HFF-Myc (cell line): Measurements from ENCODE around the gene LOXL1.
"Not testable (repeated sequence)": the region's sequence is repeated elsewhere in the genome, so short reads cannot be mapped to it uniquely, and the experiment has no call there.

Experiments used
- DNase-seq: peaks from one replicate; pipeline ENCODE4 v3.0.0-alpha.2; 2011; ENCODE audit warnings: low read depth; ENCODE audit errors: extremely low read depth
- H3K4me3 ChIP-seq: replicated peaks from 2 replicates; pipeline ENCODE4 v1.5.1; 2011; ENCODE audit warnings: low read depth, mild to moderate bottlenecking, control low read depth, low read length
- TF ChIP-seq, protein P1 (sequence below): IDR thresholded peaks from 2 replicates; pipeline ENCODE4 v1.5.1; 2012; ENCODE audit warnings: mild to moderate bottlenecking, low read depth, low read length, control low read depth; ENCODE audit errors: missing control alignments

Gene LOXL1

DNA sequence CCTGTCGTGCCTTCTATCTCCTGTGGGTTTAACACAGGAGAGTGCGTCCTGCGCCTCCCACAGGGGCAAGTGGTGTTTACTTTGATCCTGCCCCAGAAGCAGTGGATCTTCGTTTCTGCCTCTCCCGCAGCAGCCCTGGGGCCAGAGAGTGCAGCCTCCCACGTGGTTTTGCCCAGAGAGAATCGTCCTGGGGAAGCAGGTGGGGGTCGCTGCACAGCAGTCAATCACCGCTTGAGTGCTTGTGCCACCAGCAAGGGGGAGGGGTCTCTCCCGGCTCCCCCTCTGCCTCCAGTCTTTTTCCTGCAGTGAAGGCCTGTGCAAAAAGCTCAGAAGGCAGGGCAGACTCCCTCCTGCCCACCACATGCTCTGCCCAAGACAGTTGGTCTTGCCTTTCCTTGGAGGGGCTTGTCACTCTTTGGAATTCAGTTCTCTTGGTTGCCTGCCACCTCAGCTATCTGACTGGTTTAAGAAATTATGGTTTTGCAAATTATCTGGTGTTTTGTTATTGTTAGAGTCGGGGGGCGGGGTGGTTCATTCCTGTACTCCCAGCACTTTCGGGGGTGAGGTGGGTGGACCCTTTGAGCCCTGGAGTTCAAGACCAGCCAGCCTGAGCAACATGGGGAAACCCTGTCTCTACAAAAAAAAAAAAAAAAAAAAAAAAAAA is 39.0 kb downstream of the LOXL1 start:
- no peak overlapping the region for H3K4me3 ChIP-seq
- no peak for DNase-seq
- TF ChIP-seq, protein P1, sequence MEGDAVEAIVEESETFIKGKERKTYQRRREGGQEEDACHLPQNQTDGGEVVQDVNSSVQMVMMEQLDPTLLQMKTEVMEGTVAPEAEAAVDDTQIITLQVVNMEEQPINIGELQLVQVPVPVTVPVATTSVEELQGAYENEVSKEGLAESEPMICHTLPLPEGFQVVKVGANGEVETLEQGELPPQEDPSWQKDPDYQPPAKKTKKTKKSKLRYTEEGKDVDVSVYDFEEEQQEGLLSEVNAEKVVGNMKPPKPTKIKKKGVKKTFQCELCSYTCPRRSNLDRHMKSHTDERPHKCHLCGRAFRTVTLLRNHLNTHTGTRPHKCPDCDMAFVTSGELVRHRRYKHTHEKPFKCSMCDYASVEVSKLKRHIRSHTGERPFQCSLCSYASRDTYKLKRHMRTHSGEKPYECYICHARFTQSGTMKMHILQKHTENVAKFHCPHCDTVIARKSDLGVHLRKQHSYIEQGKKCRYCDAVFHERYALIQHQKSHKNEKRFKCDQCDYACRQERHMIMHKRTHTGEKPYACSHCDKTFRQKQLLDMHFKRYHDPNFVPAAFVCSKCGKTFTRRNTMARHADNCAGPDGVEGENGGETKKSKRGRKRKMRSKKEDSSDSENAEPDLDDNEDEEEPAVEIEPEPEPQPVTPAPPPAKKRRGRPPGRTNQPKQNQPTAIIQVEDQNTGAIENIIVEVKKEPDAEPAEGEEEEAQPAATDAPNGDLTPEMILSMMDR: no peak

- H3K4me3 ChIP-seq: no peak overlapping the region
- TF ChIP-seq, protein P1: no peak
- DNase-seq: no peak
Measured at GRCh38 chr15:73965758-73966113, 39.5 kb downstream of the LOXL1 start.

DNA sequence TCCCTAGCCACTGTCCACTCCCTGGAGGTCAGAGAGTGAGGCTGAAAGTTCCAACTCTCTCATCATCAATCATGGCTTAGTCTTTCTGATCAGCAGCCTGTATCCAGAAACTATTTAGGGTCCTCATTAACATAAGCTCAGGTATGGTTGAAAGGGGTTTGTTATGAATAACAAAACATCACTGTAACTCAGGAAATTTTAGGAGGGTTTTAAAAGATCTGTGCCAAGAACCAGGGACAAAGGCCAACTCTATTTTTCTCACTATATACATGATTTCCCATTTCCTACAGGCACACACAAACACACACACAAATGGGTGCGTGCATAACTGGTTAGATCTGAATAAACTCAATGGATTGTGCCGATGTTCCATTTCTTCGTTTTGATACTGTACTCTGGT is 42.2 kb downstream of the LOXL1 start:
- DNase-seq: no peak
- H3K4me3 ChIP-seq: no peak overlapping the region
- TF ChIP-seq, protein P1: no peak

DNA sequence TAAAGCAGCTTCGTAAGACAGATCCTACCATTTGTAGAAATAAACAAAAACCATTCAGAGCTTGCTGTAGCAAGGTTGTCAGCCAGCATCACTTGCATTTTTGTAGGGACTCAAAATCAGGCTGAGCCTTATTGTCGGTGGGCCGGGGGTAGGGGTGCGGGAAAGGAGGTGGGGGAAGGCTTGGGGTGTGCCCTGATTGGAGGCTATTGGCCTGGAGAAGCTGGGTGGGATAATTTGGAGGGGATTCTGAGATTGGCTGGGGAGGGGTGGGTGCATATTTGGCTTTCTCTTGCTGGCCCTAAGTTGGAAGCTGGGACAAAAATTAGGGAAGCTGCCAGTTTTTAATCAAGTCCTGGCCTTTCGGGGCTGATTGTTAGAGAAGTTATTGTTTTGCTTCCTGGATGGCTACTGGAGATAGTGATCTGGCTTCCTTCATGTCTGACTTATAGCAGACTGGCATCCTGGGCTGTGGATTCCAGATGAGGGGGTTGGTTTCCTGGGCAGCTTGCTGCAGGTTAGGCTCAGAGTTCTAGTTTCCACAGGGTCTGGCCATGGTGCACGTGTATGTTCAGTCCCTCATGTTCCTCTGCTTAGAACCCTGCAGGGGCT is 43.0 kb downstream of the LOXL1 start:
- TF ChIP-seq, protein P1: no peak
- no peak for DNase-seq
- no peak overlapping the region for H3K4me3 ChIP-seq

GRCh38 chr15:73972984-73973682 is 46.9 kb downstream of the LOXL1 start:
- TF ChIP-seq, protein P1: peak; percentile 89
- no peak overlapping the region for H3K4me3 ChIP-seq
- DNase-seq: peak; percentile 65

GRCh38 chr15:73973683-73974200 is 47.5 kb downstream of the LOXL1 start:
- not testable (repeated sequence) for H3K4me3 ChIP-seq, DNase-seq

- H3K4me3 ChIP-seq, DNase-seq: not testable (repeated sequence)
Measured at GRCh38 chr15:73975440-73976125, 49.3 kb downstream of the LOXL1 start.
